ENCODE measurements around the gene NHEJ1.

The NHEJ1 gene

DNA sequence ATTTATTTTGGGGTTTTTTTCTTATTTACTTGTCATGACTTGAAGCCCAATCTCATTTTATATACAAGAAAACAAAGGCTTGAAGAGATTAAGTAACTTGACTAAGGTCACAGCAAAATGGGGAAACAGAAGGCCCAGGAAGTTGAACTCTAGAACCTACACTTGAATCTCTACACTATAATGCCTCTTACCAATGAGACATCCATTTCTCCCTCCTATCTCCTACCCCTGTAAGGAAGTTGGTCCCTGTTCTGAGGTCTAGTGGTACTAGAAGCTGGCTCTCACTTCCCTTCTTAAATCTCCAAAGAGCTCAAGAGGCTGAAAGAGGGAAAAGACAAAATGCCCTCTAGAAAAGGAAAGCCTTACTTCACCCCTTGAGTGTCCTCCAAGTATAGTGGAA, 74.4 kb downstream of the NHEJ1 start:
- no peak for DNase-seq (ENCODE audit: low spot score)

DNA sequence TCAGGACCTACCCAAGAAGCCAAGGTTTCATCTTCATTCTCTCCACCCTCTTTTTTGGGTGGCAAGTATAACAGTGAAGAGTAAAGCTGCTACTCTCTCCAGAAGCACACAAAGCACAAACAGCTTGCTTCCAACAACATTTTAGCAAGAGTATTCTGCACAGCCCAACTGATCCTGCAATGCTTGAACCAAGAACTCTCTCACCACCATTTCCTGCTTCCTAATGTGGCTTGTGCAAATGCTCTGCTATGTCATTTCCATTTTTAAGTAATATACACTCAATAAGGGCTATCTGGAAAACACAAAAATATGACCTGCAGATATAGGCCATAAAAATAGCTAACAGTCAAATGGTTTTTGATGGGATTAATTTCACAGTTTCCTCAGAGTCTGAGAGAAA, 75.8 kb downstream of the NHEJ1 start:
- DNase-seq (ENCODE audit: low spot score), result no peak

DNA sequence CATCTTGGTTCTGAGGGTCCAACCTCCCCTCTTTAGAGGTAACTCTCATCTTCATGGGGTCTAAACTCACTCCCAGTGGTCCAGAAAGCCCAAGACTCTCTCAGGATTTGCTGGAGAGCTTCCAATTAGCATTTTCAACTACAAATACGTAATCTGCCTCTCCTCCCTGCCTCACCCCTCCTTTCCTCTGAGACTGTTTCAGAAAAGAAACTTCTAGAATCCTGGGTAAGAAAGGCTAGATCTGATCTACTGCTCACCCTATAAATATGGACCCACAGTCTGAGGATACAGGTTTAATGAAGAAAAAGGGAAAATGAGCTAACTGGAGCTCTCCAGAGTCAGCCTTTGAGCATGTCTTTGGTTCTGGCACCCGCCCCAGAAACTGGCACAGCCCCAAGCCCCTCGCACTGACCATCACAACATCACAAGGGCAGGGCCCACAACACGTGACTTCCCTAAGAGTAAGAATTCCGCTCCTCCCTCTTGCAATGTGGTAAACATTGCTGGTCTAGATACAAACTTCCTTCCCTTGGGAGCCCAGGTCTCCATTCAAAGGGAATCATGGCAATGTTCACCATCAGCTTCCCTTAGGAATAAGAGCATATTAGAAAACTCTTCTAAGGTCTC, 78.2 kb downstream of the NHEJ1 start:
- DNase-seq (ENCODE audit: low spot score), result no peak

- DNase-seq (ENCODE audit: low spot score), result no peak
Measured at GRCh38 chr2:219081701-219082331, 78.8 kb downstream of the NHEJ1 start.

- DNase-seq (ENCODE audit: low spot score), result no peak
Measured at GRCh38 chr2:219081096-219081495, 79.5 kb downstream of the NHEJ1 start.

- peak; percentile 73 for DNase-seq (ENCODE audit: low spot score)
Measured at GRCh38 chr2:219079417-219079816, 81.2 kb downstream of the NHEJ1 start.

DNA sequence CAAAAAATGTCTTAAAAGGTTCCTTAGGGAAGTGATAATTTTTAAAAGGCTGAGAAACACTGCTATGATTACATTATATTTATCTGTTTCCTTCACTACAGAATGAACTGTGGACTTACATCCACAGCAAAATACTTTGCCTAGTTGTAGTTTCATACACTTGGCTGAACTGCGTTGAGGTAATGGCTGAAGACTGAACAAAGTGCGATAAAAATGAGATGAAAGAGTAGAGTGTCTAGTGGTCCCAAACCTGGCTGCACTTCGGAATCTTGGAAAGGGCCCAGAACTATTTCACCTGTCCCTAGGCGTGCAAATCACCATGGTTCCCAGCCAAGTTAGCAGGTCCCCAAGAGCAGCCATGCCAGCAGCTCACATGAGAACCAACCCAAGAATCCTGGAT, 81.7 kb downstream of the NHEJ1 start:
- no peak for DNase-seq (ENCODE audit: low spot score)

DNA sequence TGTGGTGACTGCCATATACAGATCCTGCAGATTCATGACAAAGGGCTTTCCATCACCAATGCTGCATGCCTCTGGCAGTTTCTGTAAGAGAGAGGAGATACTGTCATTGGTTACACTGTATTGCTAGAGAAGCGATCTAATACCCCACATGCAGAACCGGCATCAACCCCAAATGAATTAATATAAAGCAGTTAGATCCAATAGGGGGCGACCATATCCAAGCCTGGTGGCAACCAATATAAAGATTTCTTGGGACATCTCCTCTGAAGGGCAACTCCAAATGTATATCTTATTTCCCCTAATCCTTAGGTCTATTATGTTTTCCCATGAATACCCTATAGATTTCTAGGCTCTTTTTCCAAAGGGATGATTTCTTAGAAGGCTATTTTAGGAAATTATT, 82.5 kb downstream of the NHEJ1 start:
- DNase-seq (ENCODE audit: low spot score), result no peak

- no peak for DNase-seq (ENCODE audit: low spot score)
Measured at GRCh38 chr2:219076253-219076652, 84.4 kb downstream of the NHEJ1 start.

DNA sequence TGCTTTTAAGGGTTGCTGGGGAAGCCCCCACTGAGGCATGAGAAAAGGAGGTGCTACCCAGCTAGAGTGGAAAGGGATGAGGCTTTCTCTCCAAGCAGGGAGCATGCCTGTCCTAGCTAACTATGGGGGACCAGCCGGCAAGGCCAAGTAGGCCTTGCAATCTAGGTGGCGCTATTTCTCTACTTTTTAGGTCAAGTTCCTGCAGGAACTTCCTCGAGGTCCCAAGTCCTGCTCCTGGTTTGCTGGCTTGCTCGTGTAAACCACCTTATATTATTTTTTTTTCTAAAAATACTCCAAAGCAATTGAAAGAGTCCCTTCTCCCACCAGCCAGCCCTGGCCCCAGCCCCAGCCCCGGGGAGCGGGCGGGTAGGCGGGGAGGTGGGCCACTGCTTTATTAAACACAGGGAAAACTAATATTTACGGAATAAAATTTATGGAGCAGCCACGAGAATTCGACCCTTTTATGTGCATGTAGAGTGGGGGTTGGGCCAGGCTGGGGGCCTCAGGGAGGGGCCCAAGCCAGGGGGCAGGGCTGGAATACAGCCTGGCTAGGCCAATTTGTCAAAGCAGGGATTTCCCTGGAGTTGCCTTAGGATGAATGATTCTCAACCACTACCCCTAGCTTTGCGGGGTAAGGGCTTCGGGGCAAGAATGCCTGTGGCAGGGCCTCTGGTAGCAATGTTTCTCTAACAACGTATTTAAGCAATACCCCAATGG, 87.0 kb downstream of the NHEJ1 start:
- DNase-seq (ENCODE audit: low spot score), result peak; percentile 65

- DNase-seq (ENCODE audit: low spot score), result no peak
Measured at GRCh38 chr2:219072741-219073250, 87.8 kb downstream of the NHEJ1 start.

- DNase-seq (ENCODE audit: low spot score), result peak; percentile 43
Measured at GRCh38 chr2:219071131-219071816, 89.3 kb downstream of the NHEJ1 start.

GRCh38 chr2:219065484-219065883, 95.1 kb downstream of the NHEJ1 start:
- DNase-seq (ENCODE audit: low spot score), result no peak

DNA sequence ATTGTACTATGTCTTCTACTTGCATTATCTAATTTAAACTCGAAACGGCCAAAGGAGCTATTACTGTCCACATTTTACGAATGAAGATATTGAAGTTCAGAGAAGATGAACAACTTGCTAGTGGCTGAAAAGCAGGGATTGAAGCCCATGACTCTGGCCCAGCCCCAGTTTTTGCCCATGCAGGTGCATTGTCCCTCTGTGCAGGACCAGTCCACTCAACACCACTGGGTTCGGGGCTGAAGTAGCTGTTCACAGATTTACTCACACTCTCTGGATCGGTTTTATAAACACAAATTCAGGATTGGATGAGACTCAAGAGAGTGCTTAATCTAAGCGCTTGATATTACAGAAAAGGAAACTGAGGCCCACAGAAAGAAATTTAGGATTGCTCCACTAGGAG, 98.5 kb downstream of the NHEJ1 start:
- no peak for DNase-seq (ENCODE audit: low spot score)

DNA sequence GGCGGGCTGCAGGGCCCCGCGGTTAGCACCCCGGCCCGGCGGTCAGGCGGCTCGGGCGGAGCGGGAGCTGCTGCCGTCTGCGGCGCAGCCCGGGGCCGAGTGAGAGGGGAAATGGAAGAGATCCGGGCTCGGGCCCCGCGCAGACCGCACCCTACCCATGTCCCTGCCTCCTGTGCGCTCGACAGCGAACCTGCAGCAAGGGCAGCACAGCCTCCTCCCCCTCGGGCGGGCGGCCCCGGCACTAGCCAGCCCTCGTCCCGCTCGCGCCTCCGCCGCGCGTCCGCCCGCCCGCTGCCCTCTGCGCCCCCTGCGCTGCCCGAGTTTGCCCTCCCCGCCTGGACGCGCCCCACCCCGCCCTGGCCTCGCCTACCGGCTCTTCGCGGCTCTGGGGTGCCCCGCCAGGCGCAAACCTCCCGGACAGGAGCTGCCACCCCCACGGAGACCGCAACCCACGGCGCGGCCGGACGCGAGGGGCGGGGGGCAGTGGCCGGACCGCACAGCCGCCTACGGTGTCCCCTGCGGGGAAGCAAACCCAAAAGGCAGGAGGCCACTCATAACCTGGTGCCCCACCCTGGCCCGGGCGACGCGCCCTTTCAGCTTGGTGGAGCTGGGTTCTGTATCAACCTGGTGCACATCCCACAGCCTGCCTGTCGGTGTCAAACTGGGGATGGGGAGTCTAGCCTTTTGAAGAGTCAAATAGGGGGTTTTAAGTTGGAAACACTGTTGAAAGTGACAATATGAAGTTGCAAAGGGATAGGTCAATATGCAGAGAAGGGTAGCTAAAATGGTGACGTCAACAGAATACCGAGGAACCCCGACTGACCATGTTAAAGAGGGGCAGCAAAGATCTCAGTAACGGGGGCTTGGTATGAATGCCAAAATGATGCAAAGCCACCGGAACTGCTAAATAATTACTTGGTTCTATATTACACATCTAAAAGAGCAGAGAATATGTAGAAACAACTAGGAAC, 99.5 kb downstream of the NHEJ1 start, which contains the start of gene IHH:
IHH (minus strand) TSS at position 101 of the 971 bp plus-strand sequence. CDS start 454 bp downstream, outside the sequence.
- peak; percentile 20 for DNase-seq (ENCODE audit: low spot score)

- no peak for DNase-seq (ENCODE audit: low spot score)
Measured at GRCh38 chr2:219059725-219060682, 100.6 kb downstream of the NHEJ1 start.

DNA sequence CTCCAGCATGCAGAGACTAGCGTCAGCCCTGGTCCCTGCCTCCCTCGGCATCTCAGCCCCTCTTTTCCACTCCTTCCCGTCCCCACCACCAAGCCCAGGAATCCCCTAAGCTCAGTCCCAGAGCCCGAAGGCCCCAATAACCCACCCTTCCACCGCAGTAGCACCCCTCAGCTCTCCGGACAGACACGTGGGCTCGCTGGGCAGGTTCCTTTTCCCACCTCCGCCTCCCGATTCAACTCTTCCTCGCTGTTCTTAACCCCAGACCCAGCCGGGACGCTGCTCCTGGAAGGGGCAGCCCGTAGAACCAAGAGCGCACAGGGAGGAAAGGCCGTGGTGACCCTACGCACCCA, 101.3 kb downstream of the NHEJ1 start:
- no peak for DNase-seq (ENCODE audit: low spot score)

DNA sequence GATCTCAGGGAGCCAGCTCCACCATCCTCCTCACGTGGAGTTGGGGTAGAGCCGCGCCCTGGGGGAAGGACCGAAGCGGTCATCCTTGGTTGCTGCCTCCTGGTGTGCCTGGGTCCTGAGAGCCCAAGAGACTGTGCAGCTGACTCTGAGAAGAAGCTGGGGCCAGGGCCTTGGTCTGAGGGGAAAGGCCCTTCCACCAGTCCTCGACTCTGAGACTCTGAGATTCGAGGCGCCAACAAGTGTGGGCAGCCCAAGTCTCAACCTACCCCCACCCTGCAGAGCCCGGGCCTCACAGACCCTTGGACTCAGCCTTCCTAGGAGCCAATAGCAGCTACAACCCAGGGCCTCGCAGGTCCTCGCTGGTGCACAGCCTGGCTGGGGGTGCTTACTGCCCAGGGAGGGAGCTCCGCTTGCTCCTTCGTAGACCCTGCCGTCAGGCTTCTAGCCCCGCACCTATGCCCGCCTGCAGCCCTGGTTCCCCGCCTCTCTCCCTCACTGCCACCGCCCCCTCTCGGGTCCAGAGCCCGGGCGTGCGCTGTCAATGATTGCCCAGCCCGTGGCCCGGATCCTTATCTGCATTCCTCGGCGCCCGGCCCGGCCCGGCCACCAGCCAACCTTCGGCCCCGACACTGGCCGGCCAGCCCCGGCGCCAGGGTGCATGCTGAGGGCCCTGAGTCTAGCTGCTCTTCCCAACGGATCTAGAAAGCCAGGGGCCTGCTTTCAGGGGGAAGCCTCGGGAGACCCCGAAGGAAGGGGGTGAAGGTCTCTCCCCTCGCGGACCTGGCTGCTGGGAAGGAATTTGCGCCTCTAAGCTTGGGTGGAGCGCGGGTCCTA, 101.9 kb downstream of the NHEJ1 start:
- DNase-seq (ENCODE audit: low spot score), result peak; percentile 52
